Activated CD4-positive, alpha-beta T cell treated with anti-CD3 and anti-CD28 coated beads for 24 hours (primary cell): ENCODE data around the gene ESAM.

ENCODE experiments used
- DNase-seq, 2 donors: peaks; one replicate each; pipeline ENCODE4 v3.0.0-alpha.2; 2020; ENCODE audit warnings: low read depth in 2 of 2

ESAM gene

GRCh38 chr11:124729571-124729970 is 32.5 kb downstream of the ESAM start:
- DNase-seq, result no peak

GRCh38 chr11:124728134-124728533 is 34.0 kb downstream of the ESAM start:
- DNase-seq, result no peak

- no peak for DNase-seq
Observed at GRCh38 chr11:124727474-124727873, 34.6 kb downstream of the ESAM start.

GRCh38 chr11:124725719-124726105 is 36.4 kb downstream of the ESAM start:
- no peak for DNase-seq

GRCh38 chr11:124724979-124725718 is 36.9 kb downstream of the ESAM start:
- DNase-seq, result no peak

GRCh38 chr11:124722176-124722575 is 39.9 kb downstream of the ESAM start:
- no peak for DNase-seq

GRCh38 chr11:124719534-124719933 is 42.6 kb downstream of the ESAM start:
- no peak for DNase-seq

GRCh38 chr11:124718801-124719200 is 43.3 kb downstream of the ESAM start:
- no peak for DNase-seq

GRCh38 chr11:124717786-124718651 is 44.1 kb downstream of the ESAM start:
- DNase-seq, result no peak

- no peak for DNase-seq
Observed at GRCh38 chr11:124717421-124717785, 44.7 kb downstream of the ESAM start.

GRCh38 chr11:124716591-124716990 is 45.5 kb downstream of the ESAM start:
- DNase-seq, result no peak

- DNase-seq, result no peak
Observed at GRCh38 chr11:124712392-124712791, 49.7 kb downstream of the ESAM start.

- no peak for DNase-seq
Observed at GRCh38 chr11:124707829-124708228, 54.3 kb downstream of the ESAM start.
